ENCODE measurements around the gene BICC1. TPM values are rescaled to one million over a fixed set of nuclear protein-coding genes. Genes with fewer than 3 reads are reported as not detected.

The BICC1 gene
- total and polyA plus RNA-seq, 2 donors (not counting 3 experiments of a cell fraction or from before 2014, with no cell fraction given): 0.06 to 0.29 TPM

- TF ChIP-seq POLR2A (IDR thresholded peaks at IDR 0.05; ENCODE audit: low read depth, low read length): no peak
- TF ChIP-seq MAX (IDR thresholded peaks at IDR 0.05; ENCODE audit: insufficient read depth, insufficient read length): no peak
- no peak for TF ChIP-seq EZH2 (IDR thresholded peaks at IDR 0.05; ENCODE audit: borderline replicate concordance, low read depth, low read length, severe bottlenecking)
- TF ChIP-seq CTCF (IDR thresholded peaks at IDR 0.05; ENCODE audit: extremely low read depth in 1 of 2, insufficient read depth in 1 of 2, low read depth in 1 of 2, low read length in 2 of 2): no peak
- CTCF ChIA-PET: no interaction called here
- Histone ChIP-seq H3K9me1 (replicated peaks; ENCODE audit: control insufficient read depth, extremely low read depth, insufficient read depth, low read length) (no peaks in the 10 kb centered on the region), H3K4me2 (ENCODE audit: insufficient read depth, low read length) (no peak overlapping the region), H3K9ac (replicated peaks; ENCODE audit: extremely low read depth, insufficient read depth, low read length) (no peak overlapping the region), H3K9me3 (replicated peaks; ENCODE audit: control insufficient read depth, insufficient read depth, low read length) (no peaks in the 10 kb centered on the region), H3K36me3 (ENCODE audit: control insufficient read depth in 2 of 2, extremely low read depth in 1 of 2, insufficient read depth in 2 of 2, low read length in 2 of 2) (no peaks in the 10 kb centered on the region), H3K4me1 (ENCODE audit: control insufficient read depth, extremely low read depth, insufficient read depth, low read length) (no peaks in the 10 kb centered on the region), H3K79me2 (ENCODE audit: control insufficient read depth, insufficient read depth, low read length) (no peaks in the 10 kb centered on the region), H4K20me1 (replicated peaks; ENCODE audit: control insufficient read depth, extremely low read depth, insufficient read depth, low read length) (no peaks in the 10 kb centered on the region), H3K27ac (ENCODE audit: insufficient read depth, low read depth, low read length) (no peak overlapping the region), H3K4me3 (replicated peaks in 1 of 3; ENCODE audit: insufficient read depth in 1 of 3, low read depth in 1 of 3, low read length in 3 of 3) (no peak overlapping the region), H3K27me3 (ENCODE audit: control insufficient read depth in 2 of 2, insufficient read depth in 2 of 2, low read length in 2 of 2) (no peaks in the 10 kb centered on the region), H2AFZ (ENCODE audit: low read depth, low read length) (no peak overlapping the region)
- intact Hi-C loops (cut with micrococcal nuclease): no loop called here
- FAIRE-seq: no peak
- no peak for DNase-seq (ENCODE audit: low read depth, low spot score)
- POLR2A ChIA-PET: no interaction called here
- no TSS peak for BruUV-seq (replicated peaks)
- dilution Hi-C loops (cut with MboI; ENCODE audit: extremely low pct_ligation_motif_present, low sequenced_read_pairs): no loop called here
These were observed 96.3 kb downstream of the BICC1 start for GRCh38 chr10:58608826-58609531.

- H3K4me3 ChIP-seq (replicated peaks in 1 of 3; ENCODE audit: insufficient read depth in 1 of 3, low read depth in 1 of 3, low read length in 3 of 3): no peak overlapping the region
- no peaks in the 10 kb centered on the region for H3K9me3 ChIP-seq (replicated peaks; ENCODE audit: control insufficient read depth, insufficient read depth, low read length)
- CTCF ChIA-PET: no interaction called here
- DNase-seq (ENCODE audit: low read depth, low spot score) (no peak), FAIRE-seq (no peak)
- no peak overlapping the region for H3K9ac ChIP-seq (replicated peaks; ENCODE audit: extremely low read depth, insufficient read depth, low read length)
- no peak for TF ChIP-seq MAX (IDR thresholded peaks at IDR 0.05; ENCODE audit: insufficient read depth, insufficient read length)
- no peaks in the 10 kb centered on the region for H3K79me2 ChIP-seq (ENCODE audit: control insufficient read depth, insufficient read depth, low read length)
- H3K27ac ChIP-seq (ENCODE audit: insufficient read depth, low read depth, low read length): no peak overlapping the region
- H3K36me3 ChIP-seq (ENCODE audit: control insufficient read depth in 2 of 2, extremely low read depth in 1 of 2, insufficient read depth in 2 of 2, low read length in 2 of 2): no peaks in the 10 kb centered on the region
- H4K20me1 ChIP-seq (replicated peaks; ENCODE audit: control insufficient read depth, extremely low read depth, insufficient read depth, low read length): no peaks in the 10 kb centered on the region
- no TSS peak for BruUV-seq (replicated peaks)
- POLR2A ChIA-PET: no interaction called here
- no peak overlapping the region for H2AFZ ChIP-seq (ENCODE audit: low read depth, low read length)
- no peak overlapping the region for H3K4me2 ChIP-seq (ENCODE audit: insufficient read depth, low read length)
- dilution Hi-C loops (cut with MboI; ENCODE audit: extremely low pct_ligation_motif_present, low sequenced_read_pairs) (no loop called here), intact Hi-C loops (cut with micrococcal nuclease) (no loop called here)
- no peaks in the 10 kb centered on the region for H3K9me1 ChIP-seq (replicated peaks; ENCODE audit: control insufficient read depth, extremely low read depth, insufficient read depth, low read length)
- no peaks in the 10 kb centered on the region for H3K4me1 ChIP-seq (ENCODE audit: control insufficient read depth, extremely low read depth, insufficient read depth, low read length)
- no peaks in the 10 kb centered on the region for H3K27me3 ChIP-seq (ENCODE audit: control insufficient read depth in 2 of 2, insufficient read depth in 2 of 2, low read length in 2 of 2)
These were observed 97.0 kb downstream of the BICC1 start for GRCh38 chr10:58609532-58610150.
